OCI-LY3 (cell line): ENCODE measurements around the gene NBR1.

Source experiments
- H2AFZ ChIP-seq: fragments of 200-600, 300-600 bp; shearing (Covaris generic); 2 replicates; pipeline ENCODE4 v1.6.0; 2014; ENCODE audit warnings: antibody characterized with exemption, low read depth, low read length
- H3K27ac ChIP-seq: fragments of 200-600, 300-600 bp; sonication (generic); 2 replicates; pipeline ENCODE4 v1.5.1; 2014; ENCODE audit warnings: mild to moderate bottlenecking, low read length, moderate library complexity, mixed read lengths
- H3K27me3 ChIP-seq: fragments of 200-600, 300-600 bp; sonication (generic); 2 replicates; pipeline ENCODE4 v1.6.1; 2014; ENCODE audit warnings: low read depth, low read length, mixed read lengths
- H3K36me3 ChIP-seq: fragments of 200-600, 300-600 bp; sonication (generic); replicated peaks from 2 replicates; pipeline ENCODE3; 2014; ENCODE audit warnings: low read depth, low read length, mixed read lengths
- H3K4me1 ChIP-seq: fragments of 300-600, 200-600 bp; sonication (generic); 2 replicates; pipeline ENCODE4 v1.6.1; 2014; ENCODE audit warnings: low read length, mixed read lengths
- H3K4me2 ChIP-seq: fragments of 200-600, 300-600 bp; sonication (generic); 2 replicates; pipeline ENCODE4 v1.6.1; 2014; ENCODE audit warnings: low read length, mixed read lengths
- H3K4me3 ChIP-seq: fragments of 300-600, 200-600 bp; sonication (generic); 2 replicates; pipeline ENCODE4 v1.5.1; 2014; ENCODE audit warnings: antibody characterized with exemption, mild to moderate bottlenecking, low read length, moderate library complexity
- H3K79me2 ChIP-seq: fragments of 300-600, 200-600 bp; shearing (Covaris generic); 2 replicates; pipeline ENCODE4 v1.6.1; 2014; ENCODE audit warnings: mild to moderate bottlenecking, low read length, mixed read lengths
- H3K9ac ChIP-seq: fragments of 300-600, 200-600 bp; shearing (Covaris generic); 2 replicates; pipeline ENCODE4 v1.6.0; 2014; ENCODE audit warnings: mild to moderate bottlenecking, low read length, moderate library complexity
- H3K9me3 ChIP-seq: fragments of 200-600, 300-600 bp; shearing (Covaris generic); 2 replicates; pipeline ENCODE4 v1.6.1; 2014; ENCODE audit warnings: low read length, mixed read lengths; ENCODE audit not compliant: insufficient read depth
- H4K20me1 ChIP-seq: fragments of 200-600, 300-600 bp; sonication (generic); 2 replicates; pipeline ENCODE4 v1.6.1; 2016; ENCODE audit warnings: low read length, mixed read lengths; ENCODE audit not compliant: insufficient read depth
- CTCF ChIP-seq: fragments of 200-600, 300-600 bp; sonication (generic); IDR thresholded peaks from 2 replicates; pipeline ENCODE4 v1.5.1; 2014; ENCODE audit warnings: antibody characterized with exemption, low read length, low read depth
- EZH2phosphoT487 ChIP-seq: fragments of 200-600 bp; shearing (Covaris generic); IDR thresholded peaks from 2 replicates; pipeline ENCODE4 v1.6.1; 2018; ENCODE audit warnings: antibody characterized with exemption, mixed run types, low read depth

The NBR1 gene

GRCh38 chr17:43215341-43215740 lies 44.3 kb downstream of the NBR1 start:
- H3K9me3 ChIP-seq = no peaks in the 10 kb centered on the region
- no peaks in the 10 kb centered on the region for H4K20me1 ChIP-seq
- no peak overlapping the region for H3K9ac ChIP-seq
- no peak overlapping the region for H3K4me3 ChIP-seq
- TF ChIP-seq CTCF = no peak
- TF ChIP-seq EZH2phosphoT487 = no peak
- peaks cover 19% of the 10 kb centered on the region for H3K4me1 ChIP-seq
- no peak overlapping the region for H3K27ac ChIP-seq
- H3K4me2 ChIP-seq = no peak overlapping the region
- H2AFZ ChIP-seq = no peak overlapping the region
- peaks cover 24% of the 10 kb centered on the region for H3K36me3 ChIP-seq
- H3K79me2 ChIP-seq = peaks cover 11% of the 10 kb centered on the region; the same call in 1 of the 2 replicates
- H3K27me3 ChIP-seq = no peaks in the 10 kb centered on the region

GRCh38 chr17:43216369-43216761 lies 45.4 kb downstream of the NBR1 start:
- H3K4me2 ChIP-seq = no peak overlapping the region
- peaks cover 11% of the 10 kb centered on the region; the same call in 1 of the 2 replicates for H3K79me2 ChIP-seq
- H2AFZ ChIP-seq = no peak overlapping the region
- TF ChIP-seq CTCF (no peak), EZH2phosphoT487 (no peak)
- no peaks in the 10 kb centered on the region for H4K20me1 ChIP-seq
- peaks cover 11% of the 10 kb centered on the region for H3K4me1 ChIP-seq
- H3K4me3 ChIP-seq = no peak overlapping the region
- no peaks in the 10 kb centered on the region for H3K9me3 ChIP-seq
- no peaks in the 10 kb centered on the region for H3K27me3 ChIP-seq
- no peak overlapping the region for H3K9ac ChIP-seq
- peaks cover 24% of the 10 kb centered on the region for H3K36me3 ChIP-seq
- H3K27ac ChIP-seq = no peak overlapping the region

- Histone ChIP-seq H4K20me1 (no peaks in the 10 kb centered on the region), H3K9ac (no peak overlapping the region), H2AFZ (no peak overlapping the region), H3K4me2 (no peak overlapping the region), H3K4me1 (peaks cover 11% of the 10 kb centered on the region), H3K4me3 (no peak overlapping the region), H3K27me3 (no peaks in the 10 kb centered on the region), H3K9me3 (no peaks in the 10 kb centered on the region), H3K36me3 (peaks cover 24% of the 10 kb centered on the region), H3K79me2 (peaks cover 10% of the 10 kb centered on the region; the same call in 1 of the 2 replicates), H3K27ac (no peak overlapping the region)
- TF ChIP-seq CTCF (no peak), EZH2phosphoT487 (no peak)
Measured at GRCh38 chr17:43216762-43217613, 46.0 kb downstream of the NBR1 start.

- Histone ChIP-seq H3K79me2 (0 out of 2 replicates have a peak, but pooled peaks cover 5% of the 10 kb centered on the region), H3K4me3 (no peak overlapping the region), H3K4me2 (no peak overlapping the region), H3K9ac (no peak overlapping the region), H3K4me1 (peaks cover 8% of the 10 kb centered on the region), H4K20me1 (no peaks in the 10 kb centered on the region), H2AFZ (no peak overlapping the region), H3K36me3 (peaks cover 24% of the 10 kb centered on the region), H3K27ac (no peak overlapping the region), H3K27me3 (no peaks in the 10 kb centered on the region), H3K9me3 (no peaks in the 10 kb centered on the region)
- TF ChIP-seq EZH2phosphoT487 = no peak
- no peak for TF ChIP-seq CTCF
Measured at GRCh38 chr17:43217614-43218087, 46.6 kb downstream of the NBR1 start.
